D721Med (cell line): ENCODE data around the gene PRSS36.

Experiments
- DNase-seq: peaks from one replicate; pipeline ENCODE4 v3.0.0; 2011; ENCODE audit warnings: low spot score; ENCODE audit not compliant: insufficient read length
- FAIRE-seq: peaks from 2 replicates; lab custom pipeline; 2011; peaks lifted over from hg19 to GRCh38; lab: Jason Lieb, UNC
- TF ChIP-seq, protein P1 (sequence below): IDR thresholded peaks from 2 replicates; pipeline ENCODE4 v1.5.1; 2012; ENCODE audit warnings: mild to moderate bottlenecking, control low read depth; ENCODE audit not compliant: insufficient read depth; ENCODE audit errors: missing control alignments

The PRSS36 gene

DNA sequence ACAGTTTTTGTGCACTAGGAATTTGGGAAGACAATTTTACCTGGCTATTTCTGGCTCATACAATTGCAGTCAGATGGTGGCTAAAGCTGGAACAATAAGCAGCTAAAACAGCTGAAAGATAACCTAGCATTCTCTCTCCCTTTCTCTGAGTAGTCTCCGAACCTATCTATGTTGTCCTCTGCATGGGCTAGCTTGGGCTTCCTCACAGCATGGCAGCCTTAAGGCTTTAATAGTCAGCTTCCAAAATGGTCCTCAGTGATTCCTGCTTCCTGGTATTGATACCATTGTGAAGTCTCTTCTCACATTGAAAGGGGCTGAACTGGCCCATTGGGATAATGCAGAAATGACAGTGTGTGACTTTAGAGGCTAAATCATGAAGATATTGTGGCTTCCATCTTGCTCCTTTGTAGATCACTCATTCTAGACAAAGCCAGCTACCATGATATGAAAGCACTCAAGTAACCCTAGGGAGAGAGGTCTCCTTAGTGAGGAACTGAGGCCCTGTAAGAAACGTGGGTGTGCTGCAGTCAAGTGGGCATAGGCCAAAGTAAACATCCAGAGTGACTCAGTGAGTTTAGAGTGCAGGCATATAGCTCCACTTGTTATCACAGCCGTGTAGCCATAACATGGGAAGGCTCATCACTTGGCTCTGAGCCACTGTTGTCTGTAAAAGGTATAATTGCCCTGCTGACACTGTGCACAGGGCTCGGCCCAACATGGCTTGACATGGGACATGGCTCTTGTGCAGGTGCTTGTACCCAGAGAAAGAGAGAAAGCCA lies 49.8 kb downstream of the PRSS36 start:
- FAIRE-seq (no peak), DNase-seq (no peak)
- TF ChIP-seq, protein P1, sequence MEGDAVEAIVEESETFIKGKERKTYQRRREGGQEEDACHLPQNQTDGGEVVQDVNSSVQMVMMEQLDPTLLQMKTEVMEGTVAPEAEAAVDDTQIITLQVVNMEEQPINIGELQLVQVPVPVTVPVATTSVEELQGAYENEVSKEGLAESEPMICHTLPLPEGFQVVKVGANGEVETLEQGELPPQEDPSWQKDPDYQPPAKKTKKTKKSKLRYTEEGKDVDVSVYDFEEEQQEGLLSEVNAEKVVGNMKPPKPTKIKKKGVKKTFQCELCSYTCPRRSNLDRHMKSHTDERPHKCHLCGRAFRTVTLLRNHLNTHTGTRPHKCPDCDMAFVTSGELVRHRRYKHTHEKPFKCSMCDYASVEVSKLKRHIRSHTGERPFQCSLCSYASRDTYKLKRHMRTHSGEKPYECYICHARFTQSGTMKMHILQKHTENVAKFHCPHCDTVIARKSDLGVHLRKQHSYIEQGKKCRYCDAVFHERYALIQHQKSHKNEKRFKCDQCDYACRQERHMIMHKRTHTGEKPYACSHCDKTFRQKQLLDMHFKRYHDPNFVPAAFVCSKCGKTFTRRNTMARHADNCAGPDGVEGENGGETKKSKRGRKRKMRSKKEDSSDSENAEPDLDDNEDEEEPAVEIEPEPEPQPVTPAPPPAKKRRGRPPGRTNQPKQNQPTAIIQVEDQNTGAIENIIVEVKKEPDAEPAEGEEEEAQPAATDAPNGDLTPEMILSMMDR, result no peak

DNA sequence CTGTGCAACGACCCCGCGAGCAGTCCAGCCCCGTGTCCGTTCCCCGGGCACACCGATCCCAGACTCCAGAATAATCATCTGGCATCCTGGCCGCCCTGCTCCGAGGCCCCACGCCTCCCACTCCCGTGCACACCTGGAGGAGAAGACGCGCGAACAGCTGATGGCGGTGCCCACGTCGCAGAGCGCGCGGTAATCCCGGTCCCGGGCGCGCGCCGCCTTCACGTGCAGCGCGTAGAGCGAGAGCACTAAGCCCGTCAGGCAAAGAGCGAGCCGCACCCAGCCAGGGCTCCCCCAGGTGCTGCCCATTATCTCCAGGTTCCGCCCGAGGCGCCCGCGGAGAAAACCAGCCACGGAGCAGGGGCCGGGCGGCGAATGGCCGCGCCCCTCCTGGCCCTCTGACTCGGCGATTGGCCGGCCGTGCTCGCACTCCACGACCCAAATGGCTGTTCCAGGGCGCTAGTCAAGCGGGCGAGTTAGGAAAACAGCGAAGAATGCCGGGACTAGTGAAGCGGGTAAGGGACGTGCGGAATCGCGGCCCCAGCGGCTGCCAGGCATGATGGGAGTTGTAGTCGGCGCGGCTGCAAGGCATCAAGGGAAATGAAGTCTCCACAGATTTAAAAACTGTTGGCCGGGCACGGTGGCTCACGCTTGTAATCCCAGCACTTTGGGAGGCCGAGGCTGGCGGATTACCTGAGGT lies 55.3 kb downstream of the PRSS36 start, which contains the start of gene VKORC1:
Gene VKORC1, minus strand, starts transcription at position 374 of the 697 bp plus-strand sequence. Its CDS starts 68 bp downstream, at position 306.
- no peak for FAIRE-seq
- peak; percentile 53 for DNase-seq
- TF ChIP-seq, protein P1, result no peak

DNA sequence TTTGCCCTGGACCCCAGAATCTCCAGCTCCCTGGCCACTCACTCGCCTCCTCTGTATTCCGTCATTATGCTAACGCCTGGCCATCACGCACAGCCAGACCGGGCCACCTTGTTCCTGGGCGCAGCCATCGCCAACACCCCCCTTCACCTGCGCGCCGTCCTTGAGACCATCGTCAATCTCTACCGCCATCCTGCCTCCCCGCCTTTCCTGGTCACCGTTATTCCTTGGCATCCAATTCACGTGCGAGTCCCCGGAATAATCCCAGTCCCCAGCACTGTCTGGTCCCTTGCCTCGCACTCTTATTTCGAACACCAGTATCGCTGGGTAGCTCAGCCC lies 55.8 kb downstream of the PRSS36 start:
- FAIRE-seq (no peak), DNase-seq (no peak)
- TF ChIP-seq, protein P1, result no peak

DNA sequence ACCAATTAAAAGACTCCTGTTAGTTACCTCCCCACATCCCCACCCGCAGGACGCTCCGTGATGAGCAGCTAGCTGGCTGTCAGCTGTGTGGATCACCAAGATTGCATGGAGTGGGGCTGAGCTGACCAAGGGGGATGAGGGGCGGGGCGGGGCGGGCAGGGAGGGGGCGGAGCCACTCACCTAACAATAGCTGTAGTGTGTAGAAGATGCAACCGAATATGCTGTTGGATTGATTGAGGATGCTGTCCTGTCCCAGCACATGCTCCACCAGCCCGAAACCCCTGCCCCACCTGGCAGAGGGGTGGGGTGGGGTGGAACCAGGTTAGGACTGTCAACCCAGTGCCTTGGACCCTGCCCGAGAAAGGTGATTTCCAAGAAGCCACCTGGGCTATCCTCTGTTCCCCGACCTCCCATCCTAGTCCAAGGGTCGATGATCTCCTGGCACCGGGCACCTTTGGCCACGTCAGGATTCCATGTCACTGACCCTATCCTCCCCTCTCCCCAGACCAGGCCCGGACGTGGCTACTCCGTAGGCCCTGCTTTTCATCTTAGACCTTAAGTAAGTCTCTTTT lies 56.6 kb downstream of the PRSS36 start:
- no peak for DNase-seq
- FAIRE-seq, result no peak
- TF ChIP-seq, protein P1, result no peak

DNA sequence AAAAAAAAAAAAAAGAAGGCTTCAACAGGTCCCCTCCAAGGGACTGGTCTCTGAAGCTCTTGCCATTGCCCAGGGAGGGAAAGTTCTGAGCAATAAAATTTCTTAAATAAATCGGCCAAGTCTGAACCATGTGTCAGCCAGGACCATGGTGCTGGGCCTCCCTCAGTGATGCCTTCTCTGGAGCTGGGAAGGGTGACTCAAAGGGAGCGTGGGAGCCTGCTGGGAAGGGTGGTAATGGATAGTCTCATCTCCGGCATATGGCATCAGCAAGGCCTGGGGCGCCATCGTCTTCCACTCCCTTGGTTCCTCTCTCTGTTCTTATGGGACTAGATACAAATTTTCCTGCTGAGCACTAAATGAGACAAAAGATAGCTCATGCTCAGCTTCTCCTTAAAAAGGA lies 57.5 kb downstream of the PRSS36 start:
- FAIRE-seq (no peak), DNase-seq (no peak)
- TF ChIP-seq, protein P1, result no peak

DNA sequence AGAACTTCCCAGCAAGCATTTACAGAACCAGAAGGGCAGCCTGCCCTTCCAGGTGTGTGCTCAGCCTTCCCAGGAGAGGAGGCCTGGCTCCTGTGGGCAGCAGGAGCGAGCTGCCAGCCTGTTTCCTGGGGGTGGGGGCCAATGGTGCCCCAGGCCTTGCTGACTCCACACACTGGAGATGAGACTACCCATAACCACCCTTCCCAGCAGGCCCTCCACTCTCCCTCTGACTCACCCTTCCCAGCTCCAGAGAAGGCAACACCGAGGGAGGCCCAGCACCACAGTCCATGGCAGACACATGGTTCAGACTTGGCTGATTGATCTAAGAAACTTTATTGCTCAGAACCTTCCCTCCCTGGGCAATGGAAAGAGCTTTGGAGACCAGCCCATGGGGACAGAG lies 59.3 kb downstream of the PRSS36 start:
- FAIRE-seq (no peak), DNase-seq (no peak)

More for the DNA sequence above, 59.3 kb downstream of the PRSS36 start:
- TF ChIP-seq, protein P1, result no peak
